HPDE6-E6E7 (cell line): ENCODE measurements around the gene SLC13A2.
"Not testable (repeated sequence)": the region's sequence is repeated elsewhere in the genome, so short reads cannot be mapped to it uniquely, and the experiment has no call there.

Source experiments
- DNase-seq: peaks from one replicate; pipeline ENCODE4 v3.0.0; 2011; ENCODE audit warnings: missing footprints; ENCODE audit errors: extremely low spot score

Gene SLC13A2

GRCh38 chr17:28514561-28515002 is 41.1 kb downstream of the SLC13A2 start:
- DNase-seq = no peak

GRCh38 chr17:28515518-28515917 is 42.1 kb downstream of the SLC13A2 start:
- DNase-seq = no peak

- no peak for DNase-seq
Measured at GRCh38 chr17:28518132-28518531, 44.7 kb downstream of the SLC13A2 start.

GRCh38 chr17:28518578-28518977 is 45.1 kb downstream of the SLC13A2 start:
- DNase-seq = no peak

GRCh38 chr17:28519236-28519635 is 45.8 kb downstream of the SLC13A2 start:
- no peak for DNase-seq

- DNase-seq = no peak
Measured at GRCh38 chr17:28520687-28521086, 47.2 kb downstream of the SLC13A2 start.

- no peak for DNase-seq
Measured at GRCh38 chr17:28521311-28522085, 48.1 kb downstream of the SLC13A2 start.

- not testable (repeated sequence) for DNase-seq
Measured at GRCh38 chr17:28522281-28522680, 48.8 kb downstream of the SLC13A2 start.

GRCh38 chr17:28523186-28523585 is 49.7 kb downstream of the SLC13A2 start:
- no peak for DNase-seq

GRCh38 chr17:28523876-28524275 is 50.4 kb downstream of the SLC13A2 start:
- no peak for DNase-seq

GRCh38 chr17:28524476-28525424 is 51.3 kb downstream of the SLC13A2 start:
- peak; percentile 72 for DNase-seq

- DNase-seq = no peak
Measured at GRCh38 chr17:28526381-28526780, 52.9 kb downstream of the SLC13A2 start.

GRCh38 chr17:28527181-28527681 is 53.8 kb downstream of the SLC13A2 start:
- no peak for DNase-seq

GRCh38 chr17:28527859-28528258 is 54.4 kb downstream of the SLC13A2 start:
- DNase-seq = peak; percentile 60

- no peak for DNase-seq
Measured at GRCh38 chr17:28528327-28529012, 55.0 kb downstream of the SLC13A2 start.

GRCh38 chr17:28529013-28529400 is 55.6 kb downstream of the SLC13A2 start:
- DNase-seq = no peak

GRCh38 chr17:28530250-28530649 is 56.8 kb downstream of the SLC13A2 start:
- no peak for DNase-seq

GRCh38 chr17:28530926-28531325 is 57.5 kb downstream of the SLC13A2 start:
- no peak for DNase-seq

GRCh38 chr17:28532050-28532960 is 58.9 kb downstream of the SLC13A2 start:
- DNase-seq = no peak

- peak; percentile 60 for DNase-seq
Measured at GRCh38 chr17:28533091-28533807, 59.8 kb downstream of the SLC13A2 start.
